H9 (cell line): ENCODE data around the gene WARS2. TPM values are rescaled to one million over a fixed set of nuclear protein-coding genes. Genes with fewer than 3 reads are reported as not detected.

Experiments used
- DNase-seq: peaks from one replicate; pipeline ENCODE4 v3.0.0-alpha.2; 2017
- H2AFZ ChIP-seq: one replicate; pipeline ENCODE4 v1.6.1; 2013; ENCODE audit warnings: mild to moderate bottlenecking, low read length, control low read depth, moderate library complexity
- H2AK5ac ChIP-seq: 2 replicates; pipeline ENCODE4 v1.6.1; 2013; ENCODE audit warnings: low read length, control low read depth, mixed read lengths; ENCODE audit not compliant: insufficient read length
- H2BK120ac ChIP-seq: one replicate; pipeline ENCODE4 v1.6.1; 2013; ENCODE audit warnings: low read depth, mild to moderate bottlenecking, low read length, control low read depth, inconsistent platforms; ENCODE audit not compliant: poor library complexity, severe bottlenecking
- H2BK12ac ChIP-seq: 2 replicates; pipeline ENCODE4 v1.6.1; 2013; ENCODE audit warnings: low read length, control low read depth, mixed read lengths, low read depth; ENCODE audit not compliant: insufficient read length
- H2BK15ac ChIP-seq: 2 replicates; pipeline ENCODE4 v1.6.1; 2013; ENCODE audit warnings: low read depth, low read length, control low read depth
- H2BK20ac ChIP-seq: one replicate; pipeline ENCODE4 v1.6.1; 2013; ENCODE audit warnings: low read depth, mild to moderate bottlenecking, low read length, control low read depth, inconsistent platforms; ENCODE audit not compliant: poor library complexity, severe bottlenecking
- H2BK5ac ChIP-seq: 2 replicates; pipeline ENCODE4 v1.6.1; 2013; ENCODE audit warnings: low read length, control low read depth, mixed read lengths; ENCODE audit not compliant: insufficient read length
- H3K14ac ChIP-seq: 2 replicates; pipeline ENCODE4 v1.6.1; 2013; ENCODE audit warnings: low read length, control low read depth; ENCODE audit not compliant: insufficient read depth
- H3K18ac ChIP-seq: 2 replicates; pipeline ENCODE4 v1.6.1; 2013; ENCODE audit warnings: low read depth, mild to moderate bottlenecking, mixed read lengths, low read length, control low read depth; ENCODE audit not compliant: insufficient read length
- H3K23ac ChIP-seq: 2 replicates; pipeline ENCODE4 v1.6.1; 2013; ENCODE audit warnings: low read length, control low read depth, mixed read lengths, low read depth; ENCODE audit not compliant: insufficient read length
- H3K23me2 ChIP-seq: 2 replicates; pipeline ENCODE4 v1.6.1; 2013; ENCODE audit warnings: low read depth, mild to moderate bottlenecking, mixed read lengths, low read length, control low read depth; ENCODE audit not compliant: insufficient read length, poor library complexity, severe bottlenecking
- H3K27ac ChIP-seq: 2 replicates; pipeline ENCODE4 v1.5.1; 2013; ENCODE audit warnings: low read length, control low read depth, mixed read lengths, low read depth; ENCODE audit not compliant: insufficient read length
- H3K27me3 ChIP-seq: 2 replicates; pipeline ENCODE4 v1.6.1; 2013; ENCODE audit warnings: low read length, control low read depth, inconsistent platforms; ENCODE audit not compliant: insufficient read depth
- H3K4ac ChIP-seq: 2 replicates; pipeline ENCODE4 v1.6.1; 2013; ENCODE audit warnings: low read depth, mild to moderate bottlenecking, control low read depth, inconsistent platforms, low read length, moderate library complexity
- H3K4me1 ChIP-seq: 2 replicates; pipeline ENCODE4 v1.6.1; 2013; ENCODE audit warnings: low read length, control low read depth, inconsistent platforms; ENCODE audit not compliant: insufficient read depth
- H3K4me2 ChIP-seq: 2 replicates; pipeline ENCODE4 v1.6.1; 2013; ENCODE audit warnings: low read length, control low read depth, mixed read lengths; ENCODE audit not compliant: insufficient read length, insufficient read depth
- H3K56ac ChIP-seq: 2 replicates; pipeline ENCODE4 v1.6.1; 2013; ENCODE audit warnings: low read depth, mild to moderate bottlenecking, mixed read lengths, low read length, control low read depth; ENCODE audit not compliant: insufficient read length
- H3K79me1 ChIP-seq: 2 replicates; pipeline ENCODE4 v1.6.1; 2013; ENCODE audit warnings: low read depth, mild to moderate bottlenecking, moderate library complexity, low read length, control low read depth, inconsistent platforms; ENCODE audit not compliant: insufficient read depth, poor library complexity, severe bottlenecking
- H3K79me2 ChIP-seq: 2 replicates; pipeline ENCODE4 v1.6.1; 2013; ENCODE audit warnings: low read length, control low read depth, inconsistent platforms; ENCODE audit not compliant: insufficient read depth
- H3K9ac ChIP-seq: 2 replicates; pipeline ENCODE4 v1.6.1; 2013; ENCODE audit warnings: low read length, control low read depth, mixed read lengths; ENCODE audit not compliant: insufficient read length; ENCODE audit errors: extremely low read depth
- H3K9me3 ChIP-seq: one replicate; pipeline ENCODE4 v1.6.1; 2013; ENCODE audit warnings: low read depth, low read length, inconsistent platforms; ENCODE audit not compliant: control insufficient read depth
- H3T11ph ChIP-seq: one replicate; pipeline ENCODE4 v1.6.1; 2013; ENCODE audit warnings: mild to moderate bottlenecking, low read length, control low read depth, inconsistent platforms
- H4K20me1 ChIP-seq: one replicate; pipeline ENCODE4 v1.6.1; 2013; ENCODE audit not compliant: control insufficient read depth, insufficient read length, insufficient read depth
- H4K5ac ChIP-seq: 2 replicates; pipeline ENCODE4 v1.6.1; 2013; ENCODE audit warnings: low read depth, mild to moderate bottlenecking, mixed read lengths, low read length, control low read depth; ENCODE audit not compliant: insufficient read length
- H4K8ac ChIP-seq: replicated peaks from 2 replicates; pipeline ENCODE4 v1.6.1; 2013; ENCODE audit warnings: low read length, control low read depth, mixed read lengths, low read depth; ENCODE audit not compliant: insufficient read length
- H4K91ac ChIP-seq: 2 replicates; pipeline ENCODE4 v1.6.1; 2013; ENCODE audit warnings: low read depth, mild to moderate bottlenecking, moderate library complexity, mixed read lengths, low read length, control low read depth; ENCODE audit not compliant: insufficient read length
- H3K27ac Mint-ChIP-seq, 3 experiments: 2 replicates in 2 of 3; 3 replicates in 1 of 3; pipeline ENCODE4 v1.8.0; 2020 to 2021; ENCODE audit warnings: mixed read lengths in 3 of 3, mild to moderate bottlenecking in 1 of 3, moderate library complexity in 1 of 3
- H3K27me3 Mint-ChIP-seq: 2 replicates; pipeline ENCODE4 v1.8.0; 2021; ENCODE audit warnings: low read depth, mild to moderate bottlenecking, moderate library complexity, mixed read lengths
- H3K36me3 Mint-ChIP-seq, 3 experiments: 2 replicates in 2 of 3; 3 replicates in 1 of 3; pipeline ENCODE4 v1.8.0; 2020 to 2021; ENCODE audit warnings: low read depth in 3 of 3, mixed read lengths in 3 of 3; ENCODE audit not compliant: insufficient read depth in 1 of 3
- H3K4me1 Mint-ChIP-seq, 2 experiments: 2 replicates each; pipeline ENCODE4 v1.8.0; 2020; ENCODE audit warnings: mixed read lengths in 2 of 2
- H3K4me3 Mint-ChIP-seq, 2 experiments: 2 replicates in 1 of 2; 3 replicates in 1 of 2; pipeline ENCODE4 v1.8.0; 2020 to 2021; ENCODE audit warnings: mild to moderate bottlenecking in 2 of 2, mixed read lengths in 2 of 2, moderate library complexity in 1 of 2
- H3K9me3 Mint-ChIP-seq, 2 experiments: 2 replicates in 1 of 2; 3 replicates in 1 of 2; pipeline ENCODE4 v1.8.0; 2020; ENCODE audit warnings: mild to moderate bottlenecking in 2 of 2, mixed read lengths in 2 of 2, moderate library complexity in 1 of 2
- CTCF ChIP-seq: fragments of 200-600 bp; sonication (generic); conservative IDR thresholded peaks from 3 replicates; pipeline ENCODE4 v1.8.0; 2021; ENCODE audit warnings: antibody characterized with exemption, mild to moderate bottlenecking
- WGBS: extraction: QIAGEN DNeasy Blood & Tissue Kit; methylation state at CpG from one replicate; pipeline ENCODE4 v1.1.7; 2013; ENCODE audit warnings: missing lambda C conversion rate, low lambda C conversion rate, mixed read lengths; ENCODE audit not compliant: insufficient read length; ENCODE audit errors: extremely low coverage; 5-methylcytosine and 5-hydroxymethylcytosine counted together
- total RNA-seq: library from RNA; stranded (reverse); gene quantifications from 2 replicates; pipeline ENCODE4 v1.2.1, GENCODE V29; 2021

WARS2 gene
- total RNA-seq, 1 experiment from 2014 or later, result 9.7 TPM

DNA sequence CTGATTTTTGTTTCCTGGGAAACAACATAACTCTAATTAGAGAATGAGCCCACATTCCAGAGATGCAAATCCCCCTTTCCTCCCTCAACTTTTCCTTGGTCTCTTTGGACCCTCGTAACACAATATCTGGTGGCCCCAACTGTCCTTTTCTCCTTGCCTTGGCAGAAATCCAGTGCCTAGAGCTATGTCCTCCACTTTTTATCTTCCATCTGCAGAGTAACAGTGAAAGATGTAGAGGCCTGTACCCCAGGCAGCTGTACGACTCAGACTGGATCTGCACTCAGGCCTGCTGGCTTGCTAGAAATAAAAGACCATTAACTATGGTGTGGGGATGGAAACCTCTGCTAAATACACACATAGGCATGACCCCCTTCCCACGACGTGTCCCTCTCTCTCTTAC is 72.0 kb downstream of the WARS2 start:
- no peak overlapping the region for H3K4ac ChIP-seq
- no CpG with 5 or more reads among the region's 4 CpGs for WGBS
- H3K79me2 ChIP-seq, result no peaks in the 10 kb centered on the region
- peaks cover 2 to 3% of the 10 kb centered on the region in 2 experiments; a peak in 3 of 5 replicates for H3K9me3 Mint-ChIP-seq
- no peak overlapping the region for H2BK5ac ChIP-seq
- H3K27ac Mint-ChIP-seq, result peak overlapping the region in 2 of 3 experiments; percentile 29 to 40; a peak in 2 of 7 replicates
- H3K27me3 Mint-ChIP-seq, result no peaks in the 10 kb centered on the region
- no peak overlapping the region for H4K5ac ChIP-seq
- peaks cover 1 to 17% (median 11%) of the 10 kb centered on the region in 3 experiments; a peak in 5 of 7 replicates for H3K36me3 Mint-ChIP-seq
- no peak overlapping the region for H2BK120ac ChIP-seq
- H3K79me1 ChIP-seq, result no peaks in the 10 kb centered on the region
- H3T11ph ChIP-seq, result no peak overlapping the region
- H3K27me3 ChIP-seq, result no peaks in the 10 kb centered on the region
- no peak overlapping the region for H4K8ac ChIP-seq
- no peak overlapping the region for H2BK12ac ChIP-seq
- H3K4me2 ChIP-seq, result no peak overlapping the region
- no peak overlapping the region for H3K18ac ChIP-seq
- no peak overlapping the region for H2BK20ac ChIP-seq
- no peaks in the 10 kb centered on the region for H3K23me2 ChIP-seq
- H3K4me1 Mint-ChIP-seq, result 0 out of 4 replicates have a peak, but pooled peaks cover 0 to 2% of the 10 kb centered on the region in 2 experiments
- H3K27ac ChIP-seq, result no peak overlapping the region
- H2AFZ ChIP-seq, result no peak overlapping the region
- DNase-seq, result no peak
- no peak overlapping the region for H2BK15ac ChIP-seq
- H4K20me1 ChIP-seq, result no peaks in the 10 kb centered on the region
- H3K4me3 Mint-ChIP-seq, result no peak overlapping the region
- no peak overlapping the region for H3K56ac ChIP-seq
- H3K14ac ChIP-seq, result no peak overlapping the region
- no peak overlapping the region for H4K91ac ChIP-seq
- no peak for TF ChIP-seq CTCF
- H3K4me1 ChIP-seq, result no peaks in the 10 kb centered on the region
- no peaks in the 10 kb centered on the region for H3K9me3 ChIP-seq
- no peak overlapping the region for H2AK5ac ChIP-seq
- H3K23ac ChIP-seq, result no peak overlapping the region
- no peak overlapping the region for H3K9ac ChIP-seq
